Breast epithelium (tissue), 4 donors: ENCODE results near the gene PFKFB2. TPM values are rescaled to one million over a fixed set of nuclear protein-coding genes. Genes with fewer than 3 reads are reported as not detected.

ENCODE experiments used
- DNase-seq, 2 donors: peaks; one replicate each; pipeline ENCODE4 v3.0.0-alpha.2; 2019; ENCODE audit warnings: low spot score in 2 of 2
- H3K27ac ChIP-seq, 2 donors: fragments of 200-600 bp; sonication (generic) in 1 of 2; one replicate each; pipeline ENCODE4 v1.5.1; 2016 to 2019; ENCODE audit warnings: mild to moderate bottlenecking in 1 of 2
- H3K27me3 ChIP-seq, 2 donors: fragments of 200-600 bp; sonication (generic) in 1 of 2; one replicate each; pipeline versions ENCODE4 v1.5.1 to v1.6.0; 2017 to 2019; ENCODE audit warnings: control low read depth in 1 of 2, mild to moderate bottlenecking in 1 of 2
- H3K36me3 ChIP-seq: fragments of 200-600 bp; one replicate; pipeline ENCODE4 v1.5.1; 2019
- H3K4me1 ChIP-seq, 2 donors: fragments of 200-600 bp; sonication (generic); one replicate each; pipeline ENCODE4 v1.5.1; 2016 to 2019; ENCODE audit warnings: control low read depth in 1 of 2
- H3K4me3 ChIP-seq, 3 donors: fragments of 200-600 bp; sonication (generic); 1 replicate in 2 of 3; 2 replicates in 1 of 3; pipeline ENCODE4 v1.5.1; 2016 to 2019; ENCODE audit warnings: mild to moderate bottlenecking in 3 of 3, moderate library complexity in 2 of 3
- H3K9me3 ChIP-seq, 2 donors: fragments of 200-600 bp; sonication (generic) in 1 of 2; one replicate each; pipeline ENCODE4 v1.5.1; 2016 to 2019; ENCODE audit warnings: control low read depth in 1 of 2
- POLR2A ChIP-seq: fragments of 450-650 bp; IDR thresholded peaks from one replicate; pipeline ENCODE4 v1.6.1; 2016; ENCODE audit warnings: antibody characterized with exemption, mild to moderate bottlenecking, moderate library complexity
- POLR2AphosphoS5 ChIP-seq, 3 donors: sonication (generic); formaldehyde crosslinking; IDR thresholded peaks; one replicate each; pipeline ENCODE4 v1.6.1; 2017; ENCODE audit warnings: antibody characterized with exemption in 3 of 3
- intact Hi-C: fragments of 100-400 bp; cut with DNase I; formaldehyde crosslinking; loops from one replicate; pipeline ENCODE4 v1.15.1; 2023; ENCODE audit warnings: low total_unique reads
- total RNA-seq, 3 donors: library from RNA; depleted of rRNA; stranded (reverse); fragments of >200 nt; gene quantifications; one replicate each; pipeline ENCODE4 v1.1.0, GENCODE V29; 2016
- TF ChIP-seq, protein P1 (sequence below), 3 donors: fragments of 450-650 bp; IDR thresholded peaks; one replicate each; pipeline ENCODE4 v1.5.1; 2016 to 2017; ENCODE audit warnings: antibody characterized with exemption in 3 of 3, mild to moderate bottlenecking in 3 of 3, moderate library complexity in 3 of 3

The PFKFB2 gene
- total RNA-seq, 3 donors from 2014 or later: 7.5 to 13.2 (median 8.2) TPM

DNA sequence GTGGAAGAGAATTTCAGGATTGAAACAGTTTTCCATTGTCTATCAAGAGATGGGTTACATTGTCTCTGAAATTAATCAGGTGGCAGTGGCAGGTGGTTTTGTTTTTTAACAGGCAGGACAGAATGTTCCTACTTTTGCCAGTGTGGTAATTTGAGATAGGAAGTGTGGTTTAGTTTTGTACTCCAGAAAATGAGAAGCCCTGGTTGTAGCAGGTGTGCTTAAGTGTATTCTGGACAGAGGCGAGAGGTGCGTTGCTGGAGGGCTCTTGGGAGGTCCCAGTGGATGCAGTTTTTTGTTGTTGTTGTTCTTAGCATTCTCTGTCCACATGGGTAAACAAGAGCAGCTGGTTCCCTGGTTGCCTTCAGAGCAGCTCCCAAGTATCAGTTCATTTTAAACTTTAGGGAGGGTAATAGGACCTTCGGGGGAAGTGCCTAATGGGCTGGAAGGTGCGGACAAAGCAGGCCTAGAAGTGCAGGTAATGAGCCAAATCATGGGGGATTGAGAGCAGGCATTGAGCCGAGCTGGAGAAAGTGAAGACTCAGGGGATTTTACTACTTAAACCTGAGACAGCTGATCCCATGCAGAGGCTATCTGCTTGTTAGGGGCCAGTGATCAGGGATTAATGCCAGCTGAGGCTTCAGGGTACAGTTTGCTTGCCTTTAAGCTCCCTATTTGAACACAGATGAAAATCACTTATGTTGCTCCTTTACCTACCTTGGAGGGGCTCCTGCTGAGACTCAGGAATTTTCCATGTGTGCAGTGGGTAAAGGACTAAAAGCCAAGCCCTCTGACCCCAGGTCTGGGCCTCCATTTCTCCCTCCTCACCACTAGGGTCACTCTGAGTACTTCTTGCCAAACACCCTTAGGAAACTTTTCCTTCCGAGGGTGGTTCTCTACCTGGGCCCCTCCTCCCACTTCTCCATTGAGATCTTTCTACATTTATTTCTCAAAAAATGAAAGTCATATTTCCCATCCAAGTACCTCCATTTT is 6.1 kb downstream of the PFKFB2 start:
- Histone ChIP-seq H3K36me3 (no peaks in the 10 kb centered on the region), H3K4me1 (no peaks in the 10 kb centered on the region), H3K27ac (peak overlapping the region; percentile 70 to 72), H3K9me3 (no peaks in the 10 kb centered on the region), H3K4me3 (no peak overlapping the region), H3K27me3 (no peaks in the 10 kb centered on the region)
- TF ChIP-seq POLR2AphosphoS5 (IDR thresholded peaks at IDR 0.05) (no peak), POLR2A (no peak)
- TF ChIP-seq, protein P1, sequence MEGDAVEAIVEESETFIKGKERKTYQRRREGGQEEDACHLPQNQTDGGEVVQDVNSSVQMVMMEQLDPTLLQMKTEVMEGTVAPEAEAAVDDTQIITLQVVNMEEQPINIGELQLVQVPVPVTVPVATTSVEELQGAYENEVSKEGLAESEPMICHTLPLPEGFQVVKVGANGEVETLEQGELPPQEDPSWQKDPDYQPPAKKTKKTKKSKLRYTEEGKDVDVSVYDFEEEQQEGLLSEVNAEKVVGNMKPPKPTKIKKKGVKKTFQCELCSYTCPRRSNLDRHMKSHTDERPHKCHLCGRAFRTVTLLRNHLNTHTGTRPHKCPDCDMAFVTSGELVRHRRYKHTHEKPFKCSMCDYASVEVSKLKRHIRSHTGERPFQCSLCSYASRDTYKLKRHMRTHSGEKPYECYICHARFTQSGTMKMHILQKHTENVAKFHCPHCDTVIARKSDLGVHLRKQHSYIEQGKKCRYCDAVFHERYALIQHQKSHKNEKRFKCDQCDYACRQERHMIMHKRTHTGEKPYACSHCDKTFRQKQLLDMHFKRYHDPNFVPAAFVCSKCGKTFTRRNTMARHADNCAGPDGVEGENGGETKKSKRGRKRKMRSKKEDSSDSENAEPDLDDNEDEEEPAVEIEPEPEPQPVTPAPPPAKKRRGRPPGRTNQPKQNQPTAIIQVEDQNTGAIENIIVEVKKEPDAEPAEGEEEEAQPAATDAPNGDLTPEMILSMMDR (IDR thresholded peaks at IDR 0.05): no peak
- intact Hi-C loops: no loop called here
- DNase-seq: no peak

DNA sequence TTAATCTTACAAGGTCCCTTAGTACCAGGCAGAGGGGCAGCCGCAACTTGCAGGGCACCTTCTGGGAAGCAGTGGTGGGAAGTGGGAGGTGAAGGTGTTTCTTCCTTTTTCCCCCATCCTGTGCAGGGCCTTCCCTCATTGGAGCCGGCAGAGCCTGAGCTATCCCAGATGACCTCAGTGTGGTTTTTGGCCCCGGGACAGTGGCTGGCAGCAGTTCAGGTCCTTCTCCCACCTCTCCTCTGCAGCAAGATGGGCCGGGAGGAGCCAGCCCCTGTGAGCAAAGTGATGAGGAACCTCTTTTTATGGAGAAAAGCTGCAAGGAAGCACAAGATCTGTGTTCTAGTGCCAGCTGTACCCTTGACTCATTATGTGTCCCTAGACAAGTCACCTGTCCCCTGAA is 6.8 kb downstream of the PFKFB2 start:
- Histone ChIP-seq H3K9me3 (no peaks in the 10 kb centered on the region), H3K4me1 (no peaks in the 10 kb centered on the region), H3K27me3 (no peaks in the 10 kb centered on the region), H3K27ac (peak overlapping the region; percentile 70 to 72), H3K36me3 (no peaks in the 10 kb centered on the region), H3K4me3 (no peak overlapping the region)
- no peak for DNase-seq
- intact Hi-C loops: no loop called here
- TF ChIP-seq POLR2AphosphoS5 (IDR thresholded peaks at IDR 0.05) (no peak), POLR2A (no peak)
- TF ChIP-seq, protein P1 (IDR thresholded peaks at IDR 0.05): no peak

DNA sequence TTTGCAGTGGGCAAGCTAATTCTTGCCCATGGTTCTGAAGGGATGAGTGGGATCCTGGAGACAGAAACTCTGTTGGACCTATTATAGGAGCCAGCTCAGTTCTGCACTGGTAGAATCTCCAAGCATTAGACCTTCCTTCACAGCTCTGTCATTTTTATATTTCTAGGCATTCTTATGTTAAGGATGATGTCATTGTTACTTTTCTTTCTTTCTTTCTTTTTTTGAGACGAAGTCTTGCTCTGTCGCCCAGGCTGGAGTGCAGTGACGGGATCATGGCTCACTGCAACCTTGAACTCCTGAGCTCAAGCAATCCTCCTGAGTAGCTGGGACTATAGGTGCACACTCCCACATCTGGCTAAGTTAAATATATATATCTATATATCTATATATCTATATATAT is 7.5 kb downstream of the PFKFB2 start:
- TF ChIP-seq POLR2AphosphoS5 (IDR thresholded peaks at IDR 0.05) (no peak), POLR2A (no peak)
- TF ChIP-seq, protein P1 (IDR thresholded peaks at IDR 0.05): no peak

DNA sequence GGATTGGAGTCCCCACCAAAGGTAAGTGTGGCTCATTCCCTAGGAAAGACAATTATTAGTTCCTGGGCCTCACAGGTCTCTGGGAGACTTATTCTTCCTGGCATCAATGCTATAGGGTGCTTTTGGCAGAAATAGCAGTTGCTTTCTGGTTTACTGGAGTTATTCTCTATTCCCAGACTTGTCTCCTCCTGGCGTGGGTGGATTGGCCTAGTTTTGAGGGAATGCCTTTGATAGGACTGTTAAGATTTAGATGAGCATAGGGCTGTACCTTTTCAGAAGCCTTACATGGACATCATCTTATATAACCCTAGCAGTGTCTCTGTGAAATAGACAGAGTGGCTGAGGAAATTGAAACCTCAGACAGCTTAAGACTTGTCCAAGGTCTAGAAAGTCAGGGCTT is 9.0 kb downstream of the PFKFB2 start:
- TF ChIP-seq POLR2A: no peak
- TF ChIP-seq, protein P1 (IDR thresholded peaks at IDR 0.05): no peak
- no peak for TF ChIP-seq POLR2AphosphoS5 (IDR thresholded peaks at IDR 0.05)

More for the DNA sequence above, 7.5 kb downstream of the PFKFB2 start:
- intact Hi-C loops: no loop called here
- DNase-seq: no peak
- Histone ChIP-seq H3K9me3 (no peaks in the 10 kb centered on the region), H3K27ac (peak overlapping the region in 1 of 2 donors; percentile 70), H3K4me1 (no peaks in the 10 kb centered on the region), H3K36me3 (no peaks in the 10 kb centered on the region), H3K27me3 (no peaks in the 10 kb centered on the region), H3K4me3 (no peak overlapping the region)

DNA sequence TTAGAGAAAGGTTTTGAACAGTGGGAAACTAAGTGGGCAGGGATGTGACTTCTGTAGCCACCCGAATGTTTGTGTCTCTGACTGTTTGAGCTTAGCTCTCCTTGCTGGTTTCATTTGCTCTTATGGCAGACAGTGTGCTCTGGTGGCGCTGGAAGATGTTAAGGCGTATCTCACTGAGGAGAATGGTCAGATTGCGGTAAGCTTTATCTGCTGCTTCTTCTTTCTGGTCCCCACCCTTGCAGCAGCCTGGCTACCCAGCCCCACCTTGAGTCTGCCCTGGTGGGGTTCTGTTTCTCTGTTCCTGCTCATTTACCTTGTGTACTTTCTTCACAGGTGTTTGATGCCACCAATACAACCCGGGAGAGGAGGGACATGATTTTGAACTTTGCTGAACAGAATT is 9.9 kb downstream of the PFKFB2 start:
- intact Hi-C loops: no loop called here
- Histone ChIP-seq H3K27ac (no peak overlapping the region), H3K4me3 (no peak overlapping the region), H3K9me3 (no peaks in the 10 kb centered on the region), H3K36me3 (no peaks in the 10 kb centered on the region), H3K27me3 (no peaks in the 10 kb centered on the region), H3K4me1 (no peaks in the 10 kb centered on the region)
- no peak for DNase-seq
- no peak for TF ChIP-seq POLR2AphosphoS5 (IDR thresholded peaks at IDR 0.05)
- TF ChIP-seq, protein P1 (IDR thresholded peaks at IDR 0.05): no peak
- no peak for TF ChIP-seq POLR2A

More for the DNA sequence above, 9.0 kb downstream of the PFKFB2 start:
- H3K36me3 ChIP-seq: no peaks in the 10 kb centered on the region
- H3K4me1 ChIP-seq: no peaks in the 10 kb centered on the region
- no peak overlapping the region for H3K4me3 ChIP-seq
- no peaks in the 10 kb centered on the region for H3K9me3 ChIP-seq
- no peak for DNase-seq
- intact Hi-C loops: no loop called here
- no peaks in the 10 kb centered on the region for H3K27me3 ChIP-seq
- no peak overlapping the region for H3K27ac ChIP-seq
